ENCODE results near the gene NEK1.

DNA sequence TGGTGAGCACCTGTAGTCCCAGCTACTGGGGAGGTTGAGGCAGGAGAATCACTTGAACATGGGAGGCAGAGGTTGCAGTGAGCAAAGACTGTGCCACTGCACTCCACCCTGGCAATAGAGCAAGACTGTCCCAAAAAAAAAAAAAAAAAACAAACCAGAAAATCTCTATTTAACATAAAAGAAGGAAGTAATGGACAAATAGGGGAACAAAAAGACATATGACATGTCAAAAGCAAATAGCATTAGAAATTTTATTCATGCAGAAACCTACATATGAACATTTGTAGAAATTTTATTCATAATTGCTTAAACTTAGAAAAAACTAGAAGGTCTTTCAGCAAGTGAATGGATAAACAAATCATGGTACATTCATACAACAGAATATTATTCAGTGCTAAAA lies 244.6 kb downstream of the NEK1 start:
- TF ChIP-seq, protein P1, sequence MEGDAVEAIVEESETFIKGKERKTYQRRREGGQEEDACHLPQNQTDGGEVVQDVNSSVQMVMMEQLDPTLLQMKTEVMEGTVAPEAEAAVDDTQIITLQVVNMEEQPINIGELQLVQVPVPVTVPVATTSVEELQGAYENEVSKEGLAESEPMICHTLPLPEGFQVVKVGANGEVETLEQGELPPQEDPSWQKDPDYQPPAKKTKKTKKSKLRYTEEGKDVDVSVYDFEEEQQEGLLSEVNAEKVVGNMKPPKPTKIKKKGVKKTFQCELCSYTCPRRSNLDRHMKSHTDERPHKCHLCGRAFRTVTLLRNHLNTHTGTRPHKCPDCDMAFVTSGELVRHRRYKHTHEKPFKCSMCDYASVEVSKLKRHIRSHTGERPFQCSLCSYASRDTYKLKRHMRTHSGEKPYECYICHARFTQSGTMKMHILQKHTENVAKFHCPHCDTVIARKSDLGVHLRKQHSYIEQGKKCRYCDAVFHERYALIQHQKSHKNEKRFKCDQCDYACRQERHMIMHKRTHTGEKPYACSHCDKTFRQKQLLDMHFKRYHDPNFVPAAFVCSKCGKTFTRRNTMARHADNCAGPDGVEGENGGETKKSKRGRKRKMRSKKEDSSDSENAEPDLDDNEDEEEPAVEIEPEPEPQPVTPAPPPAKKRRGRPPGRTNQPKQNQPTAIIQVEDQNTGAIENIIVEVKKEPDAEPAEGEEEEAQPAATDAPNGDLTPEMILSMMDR (conservative IDR thresholded peaks at IDR 0.05; ENCODE audit: low read length) = no peak
- no peak for TF ChIP-seq EZH2phosphoT487 (IDR thresholded peaks at IDR 0.05; ENCODE audit: borderline replicate concordance, low read depth, low read length)
